ENCODE data around the gene DDX39B. TPM values are rescaled to one million over a fixed set of nuclear protein-coding genes. Genes with fewer than 3 reads are reported as not detected.

Gene DDX39B
- total and polyA plus RNA-seq, 2 experiments from 2014 or later = 210 to 287 TPM

DNA sequence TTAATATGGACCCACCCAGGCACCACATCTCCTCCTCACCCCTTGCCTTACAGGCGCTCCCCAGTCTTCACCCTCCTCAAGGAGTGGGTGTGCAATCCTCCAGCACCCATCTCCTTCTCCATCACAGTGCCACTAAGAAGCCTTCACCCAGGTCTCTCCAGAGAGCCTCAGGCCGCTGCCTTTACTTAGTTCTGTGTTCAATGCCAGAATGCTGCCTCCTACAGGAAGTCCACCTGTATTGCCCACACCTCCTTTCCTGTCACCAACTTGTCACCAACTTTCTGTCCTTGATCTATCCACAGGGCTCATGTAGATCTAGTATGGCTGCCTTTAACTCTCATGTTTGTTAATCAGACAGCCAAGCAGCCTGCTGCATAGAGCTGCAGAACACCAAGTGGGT is 43.7 kb upstream of the DDX39B start:
- H2AFZ ChIP-seq = no peak overlapping the region
- 65% methylated on average over 2 of the region's 2 CpGs for WGBS (ENCODE audit: low lambda C conversion rate, missing lambda C conversion rate)
- TF ChIP-seq EZH2 (IDR thresholded peaks at IDR 0.05; ENCODE audit: borderline replicate concordance) (no peak), EZH2phosphoT487 (IDR thresholded peaks at IDR 0.05; ENCODE audit: low read depth, severe bottlenecking, unreplicated experiment) (no peak), CTCF (IDR thresholded peaks at IDR 0.05; ENCODE audit: poor library complexity) (no peak)
- no peak overlapping the region for H3K27ac ChIP-seq
- no peaks in the 10 kb centered on the region for H4K20me1 ChIP-seq (ENCODE audit: insufficient read depth, poor library complexity, severe bottlenecking)
- H3K4me1 ChIP-seq (ENCODE audit: insufficient read depth) = peaks cover 2% of the 10 kb centered on the region
- DNase-seq (ENCODE audit: low spot score) = no peak
- H3K4me2 ChIP-seq = no peak overlapping the region
- no peaks in the 10 kb centered on the region for H3K9me2 ChIP-seq (replicated peaks; ENCODE audit: insufficient read depth)
- H3K79me2 ChIP-seq = no peaks in the 10 kb centered on the region
- no peaks in the 10 kb centered on the region for H3K27me3 ChIP-seq
- H3K36me3 ChIP-seq (replicated peaks; ENCODE audit: insufficient read depth, low read depth) = no peaks in the 10 kb centered on the region
- no peak overlapping the region for H3K4me3 ChIP-seq
- H3K9me3 ChIP-seq (ENCODE audit: low read depth) = no peaks in the 10 kb centered on the region

DNA sequence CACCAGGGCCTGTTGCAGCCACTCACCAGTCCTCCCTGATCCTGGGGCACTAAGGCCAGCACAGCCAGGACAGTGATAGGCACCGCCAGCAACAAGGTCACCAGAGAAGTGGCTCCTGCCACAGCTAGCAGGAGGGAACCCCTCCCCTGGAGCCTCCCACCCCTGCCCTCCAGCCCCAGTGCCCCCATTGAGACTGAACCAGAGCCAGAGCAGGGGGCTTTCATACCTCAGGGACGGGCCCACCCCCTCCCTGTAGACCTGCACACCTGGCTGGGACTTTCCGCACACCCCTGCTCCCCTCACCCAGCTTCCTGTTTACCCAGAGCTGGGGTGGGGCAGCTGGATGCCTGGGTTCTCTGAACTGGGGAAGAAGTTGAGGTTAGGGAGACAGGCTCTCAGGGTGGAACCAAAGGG is 40.4 kb upstream of the DDX39B start, which contains the start of gene LTB:
LTB (minus strand) TSS at position 195 of the 414 bp plus-strand sequence; CDS start at position 188, 7 bp downstream.
- DNase-seq (ENCODE audit: low spot score) = no peak
- Histone ChIP-seq H3K36me3 (replicated peaks; ENCODE audit: insufficient read depth, low read depth) (no peaks in the 10 kb centered on the region), H3K4me2 (peak within 1 kb of the TSS; percentile 95), H2AFZ (peak within 1 kb of the TSS; percentile 94), H3K79me2 (no peaks in the 10 kb centered on the region), H4K20me1 (ENCODE audit: insufficient read depth, poor library complexity, severe bottlenecking) (no peaks in the 10 kb centered on the region), H3K4me3 (peak within 1 kb of the TSS; percentile 91), H3K9me3 (ENCODE audit: low read depth) (no peaks in the 10 kb centered on the region), H3K4me1 (ENCODE audit: insufficient read depth) (peaks cover 2% of the 10 kb centered on the region), H3K9me2 (replicated peaks; ENCODE audit: insufficient read depth) (no peaks in the 10 kb centered on the region), H3K27ac (peak within 1 kb of the TSS; percentile 88), H3K27me3 (no peaks in the 10 kb centered on the region)
- WGBS (ENCODE audit: low lambda C conversion rate, missing lambda C conversion rate) = 83% methylated on average over 3 of the region's 3 CpGs
- no peak for TF ChIP-seq EZH2 (IDR thresholded peaks at IDR 0.05; ENCODE audit: borderline replicate concordance)
- TF ChIP-seq CTCF (IDR thresholded peaks at IDR 0.05; ENCODE audit: poor library complexity) = no peak
- TF ChIP-seq EZH2phosphoT487 (IDR thresholded peaks at IDR 0.05; ENCODE audit: low read depth, severe bottlenecking, unreplicated experiment) = no peak

DNA sequence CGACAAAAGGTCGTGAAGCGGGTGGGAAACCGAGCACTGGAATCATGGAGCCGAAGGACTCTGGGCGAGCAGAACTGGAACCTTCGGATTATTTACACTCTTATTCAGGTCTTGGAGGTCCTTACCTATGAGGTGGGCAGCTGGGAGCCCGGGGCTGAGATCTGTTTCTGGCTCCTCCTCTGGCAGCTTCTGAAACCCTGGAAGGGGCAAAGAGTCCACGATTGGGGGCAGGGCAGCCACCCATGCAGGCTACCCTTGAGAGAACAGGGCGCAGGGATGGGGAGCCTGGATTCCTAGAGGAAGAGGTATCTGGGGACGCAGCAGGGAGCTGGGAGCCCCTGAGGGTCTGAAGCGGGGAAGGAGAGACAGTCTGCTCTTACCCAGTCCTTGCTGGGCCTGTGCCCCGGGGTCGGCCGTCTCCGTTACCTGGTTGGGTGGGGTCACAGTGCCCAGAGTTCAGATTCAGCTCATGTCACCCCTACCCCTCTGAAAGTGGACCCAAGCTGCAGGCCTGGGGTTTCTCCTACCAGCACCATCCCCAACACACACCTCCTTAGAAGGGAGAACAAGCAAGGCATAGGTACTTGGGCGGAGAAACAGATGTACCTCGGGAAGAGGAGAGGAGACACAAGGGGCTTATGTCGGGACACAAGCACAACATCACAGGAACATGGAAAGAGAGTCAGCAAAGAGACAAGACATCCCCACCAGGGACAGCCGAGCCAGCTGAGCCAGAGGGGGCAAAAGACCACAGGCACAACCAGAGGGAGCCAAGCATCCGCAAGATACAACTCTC is 39.8 kb upstream of the DDX39B start:
- Histone ChIP-seq H3K9me2 (replicated peaks; ENCODE audit: insufficient read depth) (no peaks in the 10 kb centered on the region), H3K27ac (peak overlapping the region; percentile 88), H3K9me3 (ENCODE audit: low read depth) (no peaks in the 10 kb centered on the region), H3K27me3 (no peaks in the 10 kb centered on the region), H3K4me3 (peak overlapping the region; percentile 91), H3K4me1 (ENCODE audit: insufficient read depth) (peaks cover 2% of the 10 kb centered on the region), H3K36me3 (replicated peaks; ENCODE audit: insufficient read depth, low read depth) (no peaks in the 10 kb centered on the region), H3K4me2 (peak overlapping the region; percentile 95), H3K79me2 (no peaks in the 10 kb centered on the region), H4K20me1 (ENCODE audit: insufficient read depth, poor library complexity, severe bottlenecking) (no peaks in the 10 kb centered on the region), H2AFZ (peak overlapping the region; percentile 94)
- TF ChIP-seq EZH2phosphoT487 (IDR thresholded peaks at IDR 0.05; ENCODE audit: low read depth, severe bottlenecking, unreplicated experiment) (no peak), CTCF (IDR thresholded peaks at IDR 0.05; ENCODE audit: poor library complexity) (no peak), EZH2 (IDR thresholded peaks at IDR 0.05; ENCODE audit: borderline replicate concordance) (no peak)
- peak; percentile 38 for DNase-seq (ENCODE audit: low spot score)
- WGBS (ENCODE audit: low lambda C conversion rate, missing lambda C conversion rate) = 51% methylated on average over 13 of the region's 21 CpGs

All from hepatocyte (in vitro differentiated cells).